OCI-LY7 (cell line): ENCODE data around the gene REXO1. TPM values are rescaled to one million over a fixed set of nuclear protein-coding genes. Genes with fewer than 3 reads are reported as not detected.
A peak's percentile ranks its signal among the peaks of the same experiment; 100 is the strongest.

Source experiments
- BruUV-seq: library from RNA; stranded (reverse); fragments of 400-500 nt; replicated peaks from 2 replicates; lab custom pipeline; 2021; lab: Mats Ljungman, UMichigan
- CTCF ChIA-PET: fragments of 300-600 bp; sonication (Branson Sonifier 250); formaldehyde crosslinking; loops from one replicate; lab custom pipeline; 2022; ENCODE audit warnings: antibody characterized with exemption; ENCODE audit not compliant: unreplicated experiment; lab: Charles Lee
- POLR2A ChIA-PET: fragments of 300-600 bp; sonication (Branson Sonifier 250); formaldehyde crosslinking; loops from one replicate; lab custom pipeline; 2022; ENCODE audit warnings: antibody characterized with exemption; lab: Charles Lee
- DNase-seq: peaks from one replicate; pipeline ENCODE4 v3.0.0-alpha.2; 2015; ENCODE audit warnings: low spot score
- H2AFZ ChIP-seq: fragments of 200-600 bp; sonication (generic), shearing (Covaris generic); 2 replicates; pipeline ENCODE4 v1.6.1; 2014; ENCODE audit warnings: mild to moderate bottlenecking, antibody characterized with exemption, low read length, moderate library complexity
- H3K27ac ChIP-seq: fragments of 200-600 bp; sonication (generic); 2 replicates; pipeline ENCODE4 v1.5.1; 2014; ENCODE audit warnings: mixed run types, low read depth, mild to moderate bottlenecking, moderate library complexity, low read length, inconsistent platforms; ENCODE audit not compliant: poor library complexity, severe bottlenecking
- H3K36me3 ChIP-seq: fragments of 200-600 bp; sonication (generic); 2 replicates; pipeline ENCODE4 v1.6.1; 2014; ENCODE audit warnings: mild to moderate bottlenecking, antibody characterized with exemption, low read length, moderate library complexity, mixed read lengths; ENCODE audit not compliant: insufficient read depth
- H3K4me1 ChIP-seq: fragments of 200-600 bp; sonication (generic); 2 replicates; pipeline ENCODE4 v1.5.1; 2014; ENCODE audit warnings: mild to moderate bottlenecking, low read length; ENCODE audit not compliant: insufficient read depth, poor library complexity, severe bottlenecking
- H3K4me2 ChIP-seq: fragments of 200-600 bp; sonication (generic); 2 replicates; pipeline ENCODE4 v1.6.1; 2014; ENCODE audit warnings: mild to moderate bottlenecking, low read length
- H3K4me3 ChIP-seq: fragments of 200-600 bp; sonication (generic); 2 replicates; pipeline ENCODE4 v1.5.1; 2014; ENCODE audit warnings: mild to moderate bottlenecking, low read depth, low read length; ENCODE audit not compliant: poor library complexity, severe bottlenecking
- H3K79me2 ChIP-seq: fragments of 200-600 bp; sonication (generic); 2 replicates; pipeline ENCODE4 v1.6.1; 2016; ENCODE audit warnings: low read depth, mild to moderate bottlenecking, low read length, moderate library complexity, mixed read lengths; ENCODE audit not compliant: insufficient read depth
- H3K9me2 ChIP-seq: fragments of 200-600 bp; sonication (generic); 2 replicates; pipeline ENCODE4 v1.6.1; 2016; ENCODE audit warnings: mild to moderate bottlenecking, low read length, mixed read lengths; ENCODE audit not compliant: insufficient read depth
- H3K9me3 ChIP-seq: fragments of 200-600 bp; sonication (generic); 2 replicates; pipeline ENCODE4 v1.6.1; 2014; ENCODE audit warnings: mild to moderate bottlenecking, mixed run types, low read length, mixed read lengths
- H4K20me1 ChIP-seq: fragments of 200-600 bp; sonication (generic); 2 replicates; pipeline ENCODE4 v1.6.1; 2014; ENCODE audit warnings: mild to moderate bottlenecking, antibody characterized with exemption, low read length, moderate library complexity, mixed read lengths; ENCODE audit not compliant: insufficient read depth
- CTCF ChIP-seq: fragments of 200-600 bp; sonication (generic); conservative IDR thresholded peaks from 2 replicates; pipeline ENCODE4 v1.5.1; 2014; ENCODE audit warnings: mild to moderate bottlenecking, antibody characterized with exemption, low read length, moderate library complexity, mixed read lengths
- EZH2phosphoT487 ChIP-seq: fragments of 200-600 bp; sonication (generic); IDR thresholded peaks from 2 replicates; pipeline ENCODE4 v1.6.1; 2018; ENCODE audit warnings: low read depth, borderline replicate concordance, mild to moderate bottlenecking, mixed run types, antibody characterized with exemption, low read length, moderate library complexity, mixed read lengths
- intact Hi-C: fragments of 100-400 bp; cut with micrococcal nuclease; formaldehyde crosslinking; loops from one replicate; pipeline ENCODE4 v1.10.0; 2022; ENCODE audit not compliant: unreplicated experiment
- microRNA-seq: library from miRNA; unstranded; fragments of <30 nt; microRNA quantifications from one replicate; pipeline ENCODE4 v1.2.0, GENCODE V29; 2022; ENCODE audit warnings: borderline replicate concordance
- total RNA-seq, 2 experiments: library from RNA; depleted of rRNA in 1 of 2; stranded (reverse); fragments of >200 nt in 1 of 2; shearing (Covaris generic) in 1 of 2; gene quantifications; 2 replicates each; pipeline ENCODE4 v1.2.3, GENCODE V29; 2014 to 2022

Gene REXO1
- total RNA-seq, 2 experiments from 2014 or later = 24.0 to 52.8 TPM

GRCh38 chr19:1765904-1766799, 82.1 kb downstream of the REXO1 start:
- Histone ChIP-seq H4K20me1 (no peaks in the 10 kb centered on the region), H3K4me3 (no peak overlapping the region), H3K4me2 (peak overlapping the region; percentile 19; the same call in 1 of the 2 replicates), H3K79me2 (no peaks in the 10 kb centered on the region), H3K9me3 (peaks cover 7% of the 10 kb centered on the region; the same call in 1 of the 2 replicates), H2AFZ (no peak overlapping the region), H3K4me1 (peaks cover 10% of the 10 kb centered on the region), H3K9me2 (no peaks in the 10 kb centered on the region), H3K36me3 (no peaks in the 10 kb centered on the region), H3K27ac (no peak overlapping the region)
- ChIA-PET CTCF (interaction anchor here (1.2 kb wide), 1 partner anchor 94 kb away, joined by 3 read pairs; no protein-coding TSS in a partner anchor), POLR2A (no interaction called here)
- intact Hi-C loops = no loop called here
- TF ChIP-seq CTCF (no peak), EZH2phosphoT487 (no peak)
- DNase-seq = no peak
- BruUV-seq = no TSS peak

Small RNAs within 50 kb of the gene (microRNA-seq; reads per million reads assigned to microRNA genes)
- 8.3 reads per million, percentile 8 among the genes with 10 or more reads in this experiment for gene MIR1909

Other genes with a start within 250 kb of the REXO1 start
- 85.3 and 86.2 TPM in 2 replicates for gene UQCR11, start 243.0 kb downstream of the REXO1 start, total RNA-seq (2014; rRNA removed; shearing (Covaris generic))
- gene UQCR11, start 243.0 kb downstream of the REXO1 start, total RNA-seq (2022) = 143 and 187 TPM in 2 replicates
- 413 and 518 TPM in 2 replicates for gene TCF3, start 195.9 kb downstream of the REXO1 start, total RNA-seq (2014; rRNA removed; shearing (Covaris generic))
- gene TCF3, start 195.9 kb downstream of the REXO1 start, total RNA-seq (2022) = 811 and 878 TPM in 2 replicates
- gene ONECUT3, start 95.0 kb downstream of the REXO1 start, total RNA-seq (2014; rRNA removed; shearing (Covaris generic)) = not detected in 2 replicates
- not detected in 2 replicates for gene ONECUT3, start 95.0 kb downstream of the REXO1 start, total RNA-seq (2022)
- 5.9 and 7.4 TPM in 2 replicates for gene ATP8B3, start 36.2 kb downstream of the REXO1 start, total RNA-seq (2014; rRNA removed; shearing (Covaris generic))
- gene ATP8B3, start 36.2 kb downstream of the REXO1 start, total RNA-seq (2022) = 19.3 and 21.2 TPM in 2 replicates
- 9.4 and 9.6 TPM in 2 replicates for gene KLF16, start 15.1 kb upstream of the REXO1 start, total RNA-seq (2014; rRNA removed; shearing (Covaris generic))
- 39.1 and 44.4 TPM in 2 replicates for gene KLF16, start 15.1 kb upstream of the REXO1 start, total RNA-seq (2022)
- gene ABHD17A, start 37.0 kb upstream of the REXO1 start, total RNA-seq (2014; rRNA removed; shearing (Covaris generic)) = 98.7 and 130 TPM in 2 replicates
- gene ABHD17A, start 37.0 kb upstream of the REXO1 start, total RNA-seq (2022) = 64.2 and 71.3 TPM in 2 replicates
- 5.6 and 7.9 TPM in 2 replicates for gene ADAT3, start 56.9 kb upstream of the REXO1 start, total RNA-seq (2014; rRNA removed; shearing (Covaris generic))
- gene ADAT3, start 56.9 kb upstream of the REXO1 start, total RNA-seq (2022) = 13.1 and 16.4 TPM in 2 replicates
- gene SCAMP4, start 56.9 kb upstream of the REXO1 start, total RNA-seq (2014; rRNA removed; shearing (Covaris generic)) = 13.4 and 21.3 TPM in 2 replicates
- 46.4 and 49.9 TPM in 2 replicates for gene SCAMP4, start 56.9 kb upstream of the REXO1 start, total RNA-seq (2022)
- gene CSNK1G2, start 92.7 kb upstream of the REXO1 start, total RNA-seq (2014; rRNA removed; shearing (Covaris generic)) = 133 and 151 TPM in 2 replicates
- 95.9 TPM in 2 replicates for gene CSNK1G2, start 92.7 kb upstream of the REXO1 start, total RNA-seq (2022)
- 41.9 and 53.9 TPM in 2 replicates for gene BTBD2, start 167.2 kb upstream of the REXO1 start, total RNA-seq (2014; rRNA removed; shearing (Covaris generic))
- gene BTBD2, start 167.2 kb upstream of the REXO1 start, total RNA-seq (2022) = 91.6 and 109 TPM in 2 replicates
- gene MKNK2, start 202.8 kb upstream of the REXO1 start, total RNA-seq (2014; rRNA removed; shearing (Covaris generic)) = 97.0 and 115 TPM in 2 replicates
- 200 and 225 TPM in 2 replicates for gene MKNK2, start 202.8 kb upstream of the REXO1 start, total RNA-seq (2022)
- 41.7 and 54.6 TPM in 2 replicates for gene MOB3A, start 247.8 kb upstream of the REXO1 start, total RNA-seq (2014; rRNA removed; shearing (Covaris generic))
- 87.5 and 111 TPM in 2 replicates for gene MOB3A, start 247.8 kb upstream of the REXO1 start, total RNA-seq (2022)
- gene IZUMO4, start 248.4 kb upstream of the REXO1 start, total RNA-seq (2014; rRNA removed; shearing (Covaris generic)) = 11.2 and 12.9 TPM in 2 replicates
- 6.1 and 7.3 TPM in 2 replicates for gene IZUMO4, start 248.4 kb upstream of the REXO1 start, total RNA-seq (2022)